Hematopoietic multipotent progenitor cell treated with erythropoietin and hydrocortisone succinate and interleukin-3 and kit ligand, for 4 days (in vitro differentiated cells): Measurements from ENCODE around the gene TMEM242.
"Not testable (repeated sequence)": the region's sequence is repeated elsewhere in the genome, so short reads cannot be mapped to it uniquely, and the experiment has no call there.

Source experiments
- DNase-seq: peaks from one replicate; pipeline ENCODE4 v3.0.0-alpha.2; 2015

Gene TMEM242

GRCh38 chr6:157322792-157323254 lies 496 bp downstream of the TMEM242 start:
- DNase-seq, result peak; percentile 95

- peak; percentile 89 for DNase-seq
These were observed 6.2 kb downstream of the TMEM242 start for GRCh38 chr6:157316871-157317814.

GRCh38 chr6:157314705-157315321 lies 8.5 kb downstream of the TMEM242 start:
- peak; percentile 92 for DNase-seq

- DNase-seq, result no peak
These were observed 9.5 kb downstream of the TMEM242 start for GRCh38 chr6:157313531-157314467.

GRCh38 chr6:157312757-157313156 lies 10.6 kb downstream of the TMEM242 start:
- peak; percentile 13 for DNase-seq

GRCh38 chr6:157310693-157311092 lies 12.6 kb downstream of the TMEM242 start:
- DNase-seq, result not testable (repeated sequence)

GRCh38 chr6:157307661-157308060 lies 15.7 kb downstream of the TMEM242 start:
- DNase-seq, result no peak

GRCh38 chr6:157305670-157306653 lies 17.4 kb downstream of the TMEM242 start:
- peak; percentile 19 for DNase-seq

- DNase-seq, result peak; percentile 70
These were observed 18.2 kb downstream of the TMEM242 start for GRCh38 chr6:157304899-157305663.

- DNase-seq, result no peak
These were observed 20.6 kb downstream of the TMEM242 start for GRCh38 chr6:157302736-157303135.

GRCh38 chr6:157300436-157300835 lies 22.9 kb downstream of the TMEM242 start:
- DNase-seq, result no peak

- DNase-seq, result no peak
These were observed 23.3 kb downstream of the TMEM242 start for GRCh38 chr6:157300006-157300405.

GRCh38 chr6:157298216-157298724 lies 25.0 kb downstream of the TMEM242 start:
- peak; percentile 17 for DNase-seq

GRCh38 chr6:157294654-157295053 lies 28.7 kb downstream of the TMEM242 start:
- DNase-seq, result no peak

GRCh38 chr6:157293780-157294179 lies 29.5 kb downstream of the TMEM242 start:
- no peak for DNase-seq

- no peak for DNase-seq
These were observed 31.1 kb downstream of the TMEM242 start for GRCh38 chr6:157292202-157292601.

GRCh38 chr6:157291356-157291755 lies 32.0 kb downstream of the TMEM242 start:
- DNase-seq, result no peak

- DNase-seq, result no peak
These were observed 32.5 kb downstream of the TMEM242 start for GRCh38 chr6:157290797-157291196.

GRCh38 chr6:157289764-157290163 lies 33.6 kb downstream of the TMEM242 start:
- DNase-seq, result no peak

- no peak for DNase-seq
These were observed 34.7 kb downstream of the TMEM242 start for GRCh38 chr6:157288575-157288974.

GRCh38 chr6:157287923-157288322 lies 35.4 kb downstream of the TMEM242 start:
- DNase-seq, result no peak
